Thyroid gland (tissue), 4 donors: ENCODE results near the gene RANBP1. TPM values are rescaled to one million over a fixed set of nuclear protein-coding genes. Genes with fewer than 3 reads are reported as not detected.

Experiments used
- DNase-seq, 2 donors: peaks; one replicate each; pipeline ENCODE4 v3.0.0-alpha.2; 2019
- H3K27ac ChIP-seq, 3 donors: fragments of 200-600 bp; sonication (generic); 1 replicate in 2 of 3; 2 replicates in 1 of 3; pipeline ENCODE4 v1.5.1; 2016 to 2019; ENCODE audit warnings: mild to moderate bottlenecking in 1 of 3, moderate library complexity in 1 of 3
- H3K27me3 ChIP-seq: fragments of 200-600 bp; sonication (generic); one replicate; pipeline ENCODE4 v1.5.1; 2019
- H3K36me3 ChIP-seq, 2 donors: fragments of 200-600 bp; sonication (generic); one replicate each; pipeline ENCODE4 v1.5.1; 2016 to 2019
- H3K4me1 ChIP-seq, 2 donors: fragments of 200-600 bp; sonication (generic); one replicate each; pipeline ENCODE4 v1.5.1; 2017 to 2019
- H3K4me3 ChIP-seq, 3 donors: fragments of 200-600 bp; sonication (generic); replicated peaks in 1 of 3; 1 replicate in 2 of 3; 2 replicates in 1 of 3; pipeline ENCODE4 v1.5.1; 2016; ENCODE audit warnings: mild to moderate bottlenecking in 1 of 3
- H3K9me3 ChIP-seq: fragments of 200-600 bp; sonication (generic); one replicate; pipeline ENCODE4 v1.5.1; 2017
- POLR2A ChIP-seq, 2 donors: fragments of 450-650 bp; IDR thresholded peaks; one replicate each; pipeline ENCODE4 v1.6.1; 2017; ENCODE audit warnings: antibody characterized with exemption in 2 of 2, mild to moderate bottlenecking in 2 of 2, moderate library complexity in 1 of 2
- WGBS, 2 donors: methylation state at CpG; one replicate each; pipeline ENCODE4 v1.1.5; 2017; 5-methylcytosine and 5-hydroxymethylcytosine counted together
- intact Hi-C: fragments of 100-400 bp; cut with DNase I; formaldehyde crosslinking; loops from one replicate; pipeline ENCODE4 v1.15.1; 2023
- total RNA-seq, 4 donors: library from RNA; depleted of rRNA; stranded (reverse); fragments of >200 nt; gene quantifications; one replicate each; pipeline ENCODE4 v1.2.3, GENCODE V29; 2016
- TF ChIP-seq, protein P1 (sequence below), 6 experiments: fragments of 200-600 bp in 3 of 6; fragments of 450-650 bp in 3 of 6; sonication (generic) in 3 of 6; IDR thresholded peaks; one replicate each; pipeline ENCODE4 v1.5.1; 2016 to 2019; ENCODE audit warnings: antibody characterized with exemption in 6 of 6, mild to moderate bottlenecking in 2 of 6, inconsistent platforms in 1 of 6, moderate library complexity in 1 of 6

RANBP1 gene
- total RNA-seq, 4 donors from 2014 or later, result 125 to 232 (median 173) TPM

DNA sequence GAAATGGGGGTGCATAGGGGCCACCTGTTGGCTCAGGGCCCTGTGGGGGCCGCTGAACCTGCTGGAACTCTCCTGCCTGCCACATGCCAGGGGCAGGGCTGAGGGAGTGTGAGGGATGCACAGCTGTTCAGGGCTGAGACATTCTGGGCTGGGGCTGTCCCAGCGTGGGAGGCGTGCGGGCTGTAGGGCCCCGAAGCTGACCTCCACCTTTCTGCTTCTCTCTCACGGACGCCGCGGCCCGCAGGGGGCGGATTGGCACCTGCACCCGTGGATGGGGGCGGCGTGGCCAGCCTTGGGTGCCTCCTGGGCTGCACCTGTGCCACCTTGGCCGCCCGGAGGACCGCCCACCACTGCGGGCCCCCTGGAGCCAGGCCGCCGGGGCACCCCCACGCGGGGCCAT is 30.9 kb downstream of the RANBP1 start:
- H3K27ac ChIP-seq, result no peak overlapping the region
- no peak overlapping the region for H3K4me3 ChIP-seq
- 86% methylated on average over 11 of the region's 22 CpGs; no CpG with 5 or more reads in 1 of the 2 donors for WGBS, 2 donors
- intact Hi-C loops, result no loop called here
- DNase-seq, result no peak
- peaks cover 0 to 5% of the 10 kb centered on the region in 2 donors for H3K36me3 ChIP-seq
- H3K27me3 ChIP-seq, result no peaks in the 10 kb centered on the region
- no peaks in the 10 kb centered on the region for H3K4me1 ChIP-seq
- no peaks in the 10 kb centered on the region for H3K9me3 ChIP-seq
- TF ChIP-seq, protein P1, sequence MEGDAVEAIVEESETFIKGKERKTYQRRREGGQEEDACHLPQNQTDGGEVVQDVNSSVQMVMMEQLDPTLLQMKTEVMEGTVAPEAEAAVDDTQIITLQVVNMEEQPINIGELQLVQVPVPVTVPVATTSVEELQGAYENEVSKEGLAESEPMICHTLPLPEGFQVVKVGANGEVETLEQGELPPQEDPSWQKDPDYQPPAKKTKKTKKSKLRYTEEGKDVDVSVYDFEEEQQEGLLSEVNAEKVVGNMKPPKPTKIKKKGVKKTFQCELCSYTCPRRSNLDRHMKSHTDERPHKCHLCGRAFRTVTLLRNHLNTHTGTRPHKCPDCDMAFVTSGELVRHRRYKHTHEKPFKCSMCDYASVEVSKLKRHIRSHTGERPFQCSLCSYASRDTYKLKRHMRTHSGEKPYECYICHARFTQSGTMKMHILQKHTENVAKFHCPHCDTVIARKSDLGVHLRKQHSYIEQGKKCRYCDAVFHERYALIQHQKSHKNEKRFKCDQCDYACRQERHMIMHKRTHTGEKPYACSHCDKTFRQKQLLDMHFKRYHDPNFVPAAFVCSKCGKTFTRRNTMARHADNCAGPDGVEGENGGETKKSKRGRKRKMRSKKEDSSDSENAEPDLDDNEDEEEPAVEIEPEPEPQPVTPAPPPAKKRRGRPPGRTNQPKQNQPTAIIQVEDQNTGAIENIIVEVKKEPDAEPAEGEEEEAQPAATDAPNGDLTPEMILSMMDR (IDR thresholded peaks at IDR 0.05), result no peak
- TF ChIP-seq POLR2A (IDR thresholded peaks at IDR 0.05), result no peak

DNA sequence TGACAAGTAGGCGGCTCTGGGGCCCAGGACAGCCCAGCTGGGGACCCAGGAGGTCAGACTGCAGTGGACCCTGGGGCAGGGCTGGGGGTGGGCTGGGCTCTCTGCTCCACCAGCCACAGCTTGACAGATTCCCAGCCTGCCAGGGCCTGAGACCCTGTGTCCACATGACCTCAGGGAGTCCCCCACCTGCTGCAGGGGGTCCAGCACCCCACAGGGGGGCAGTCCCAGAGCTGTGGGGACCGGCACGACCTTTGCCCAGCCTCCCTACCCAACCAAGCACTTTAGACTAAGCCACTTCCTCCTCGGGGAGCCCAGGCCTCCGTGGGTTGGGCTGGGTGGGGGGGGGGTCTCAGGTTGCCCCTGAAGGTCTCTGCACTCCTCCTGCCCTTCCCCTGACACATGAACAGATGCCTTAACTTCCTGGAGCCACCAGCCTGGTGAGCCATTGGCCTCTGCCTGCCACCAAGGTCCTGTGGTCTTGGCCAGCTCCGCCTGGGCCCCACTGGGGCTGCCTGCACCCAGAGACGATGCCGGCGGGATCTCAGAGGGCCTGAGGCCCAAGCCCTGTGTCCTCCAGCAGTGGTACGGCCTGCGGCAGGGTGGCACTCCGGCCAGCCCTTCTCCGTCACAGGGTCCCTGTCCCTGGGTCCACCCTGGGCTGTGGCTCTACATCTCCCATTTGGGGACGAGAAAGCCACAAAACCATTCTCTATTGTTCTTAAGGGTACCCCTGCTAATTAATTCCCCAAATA is 31.5 kb downstream of the RANBP1 start:
- H3K36me3 ChIP-seq, result peaks cover 0 to 5% of the 10 kb centered on the region in 2 donors
- no peak for DNase-seq
- no peak overlapping the region for H3K27ac ChIP-seq
- H3K27me3 ChIP-seq, result no peaks in the 10 kb centered on the region
- no peaks in the 10 kb centered on the region for H3K4me1 ChIP-seq
- WGBS, 2 donors, result 88 to 89% methylated on average over 11 to 12 of the region's 14 CpGs
- TF ChIP-seq, protein P1 (IDR thresholded peaks at IDR 0.05), result no peak
- TF ChIP-seq POLR2A (IDR thresholded peaks at IDR 0.05), result no peak
- H3K9me3 ChIP-seq, result no peaks in the 10 kb centered on the region
- intact Hi-C loops, result no loop called here
- no peak overlapping the region for H3K4me3 ChIP-seq

DNA sequence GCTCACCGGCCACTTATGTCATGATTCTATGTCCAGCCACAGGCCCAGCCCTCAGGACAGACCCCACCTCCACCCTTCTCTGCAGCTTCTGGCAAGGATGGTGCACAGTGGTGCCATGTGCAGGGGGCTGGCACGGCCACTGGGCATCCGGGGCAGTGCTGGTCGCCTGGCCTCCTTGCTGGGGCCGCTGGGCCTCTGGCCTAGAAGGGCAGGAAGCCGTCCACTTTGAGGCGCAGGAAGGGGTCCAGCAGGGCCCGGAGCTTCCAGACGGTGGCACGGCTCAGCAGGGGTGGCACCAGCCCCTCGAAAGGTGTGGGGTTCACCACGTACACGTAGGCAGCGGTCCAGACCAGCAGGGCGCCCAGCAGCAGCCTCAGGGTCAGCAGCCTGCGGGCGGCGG is 32.5 kb downstream of the RANBP1 start:
- Histone ChIP-seq H3K27me3 (no peaks in the 10 kb centered on the region), H3K27ac (no peak overlapping the region), H3K36me3 (peaks cover 0 to 2% of the 10 kb centered on the region in 2 donors), H3K9me3 (no peaks in the 10 kb centered on the region), H3K4me1 (no peaks in the 10 kb centered on the region), H3K4me3 (no peak overlapping the region)
- DNase-seq, result no peak
- 77 to 97% methylated on average over 6 to 8 of the region's 18 CpGs for WGBS, 2 donors
- TF ChIP-seq POLR2A (IDR thresholded peaks at IDR 0.05), result no peak
- TF ChIP-seq, protein P1 (IDR thresholded peaks at IDR 0.05), result no peak
- intact Hi-C loops, result no loop called here

DNA sequence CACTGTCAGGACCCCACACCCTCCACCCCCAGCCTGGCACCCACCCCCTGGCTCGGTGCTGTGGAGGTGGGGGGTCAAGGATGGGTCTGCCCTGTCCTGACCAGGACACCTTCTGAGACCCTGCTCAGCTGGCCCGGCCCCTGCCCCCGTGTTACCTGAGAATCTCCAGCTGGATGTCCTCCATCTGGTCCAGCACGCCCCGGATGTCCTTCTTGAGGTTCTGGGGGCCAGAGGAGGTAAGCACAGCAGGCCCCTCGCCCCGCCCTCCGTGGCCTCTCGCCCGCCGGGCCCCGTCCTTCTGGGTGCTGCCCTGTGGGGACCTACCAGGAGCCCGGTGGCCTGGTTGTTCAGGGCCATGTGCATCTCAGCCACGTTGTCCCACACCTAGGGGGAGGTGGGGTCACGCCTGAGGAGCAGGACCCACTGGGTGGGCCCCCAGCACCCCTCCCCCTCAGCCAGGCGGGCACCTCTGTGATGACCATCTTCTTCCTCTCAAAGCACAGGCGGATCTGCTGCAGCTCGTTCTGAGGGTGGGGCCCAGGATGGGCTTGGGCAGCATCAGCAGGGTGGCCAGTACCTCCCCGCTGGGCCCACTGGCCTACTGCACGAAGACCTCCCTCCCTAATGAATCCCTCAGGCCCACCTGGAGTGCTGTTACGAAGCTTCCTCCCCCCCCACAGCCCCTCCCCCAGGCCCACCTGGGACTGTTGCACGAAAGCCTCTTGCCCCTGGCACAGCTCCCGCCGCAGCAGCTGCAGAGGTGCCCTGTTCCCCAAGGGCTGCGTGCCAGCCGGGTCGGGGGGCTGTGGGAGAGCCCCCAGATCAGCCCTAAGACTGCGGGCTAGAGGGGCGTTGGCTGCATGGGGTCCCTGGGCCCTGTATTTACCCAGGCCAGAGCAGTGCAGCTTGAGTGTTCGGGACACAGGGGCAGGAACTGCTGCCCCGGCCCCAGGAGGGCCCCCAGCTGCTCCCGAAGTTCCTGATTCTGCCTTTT is 33.6 kb downstream of the RANBP1 start:
- Histone ChIP-seq H3K36me3 (no peaks in the 10 kb centered on the region), H3K27me3 (no peaks in the 10 kb centered on the region), H3K27ac (no peak overlapping the region), H3K9me3 (no peaks in the 10 kb centered on the region), H3K4me3 (no peak overlapping the region), H3K4me1 (no peaks in the 10 kb centered on the region)
- intact Hi-C loops, result no loop called here
- TF ChIP-seq POLR2A (IDR thresholded peaks at IDR 0.05), result no peak
- TF ChIP-seq, protein P1 (IDR thresholded peaks at IDR 0.05), result no peak
- DNase-seq, result no peak
- WGBS, 2 donors, result 61 to 81% methylated on average over 5 to 22 of the region's 32 CpGs
